Measurements from ENCODE around the gene CC2D1B. TPM values are rescaled to one million over a fixed set of nuclear protein-coding genes. Genes with fewer than 3 reads are reported as not detected.
A peak's percentile ranks its signal among the peaks of the same experiment; 100 is the strongest.

Gene CC2D1B
- total and polyA plus RNA-seq, 9 of the 15 experiments (the other 6 are each of a cell fraction or from before 2014, with no cell fraction given) = 1.2 to 33.6 (median 25.5) TPM

- TF ChIP-seq MXD1 (CRISPR knock-in tag; IDR thresholded peaks at IDR 0.05; ENCODE audit: borderline replicate concordance, poor library complexity, severe bottlenecking) (no peak), HLTF (IDR thresholded peaks at IDR 0.05) (no peak), CREB5 (CRISPR knock-in tag; IDR thresholded peaks at IDR 0.05) (no peak), TAF1 (IDR thresholded peaks at IDR 0.05; ENCODE audit: control insufficient read depth, extremely low read depth, insufficient read depth, low read length, severe bottlenecking) (peak; percentile 68), PREB (CRISPR knock-in tag; IDR thresholded peaks at IDR 0.05) (no peak), ZNF512 (tag; IDR thresholded peaks at IDR 0.05) (no peak), TFE3 (CRISPR knock-in tag; IDR thresholded peaks at IDR 0.05) (no peak), SMAD2 (IDR thresholded peaks at IDR 0.05; ENCODE audit: low read depth, low read length) (no peak), ZZZ3 (IDR thresholded peaks at IDR 0.05) (no peak; the same call in 1 of the 2 replicates), PRMT5 (CRISPR knock-in tag; IDR thresholded peaks at IDR 0.05) (no peak), E2F8 (IDR thresholded peaks at IDR 0.05; ENCODE audit: low read depth, partially characterized antibody) (peak; percentile 30), NFIX (CRISPR knock-in tag; IDR thresholded peaks at IDR 0.05; ENCODE audit: low read depth) (no peak), USF1 (CRISPR knock-in tag; IDR thresholded peaks at IDR 0.05) (no peak), MEF2D (tag; conservative IDR thresholded peaks at IDR 0.05; ENCODE audit: low read depth) (no peak), PHTF2 (CRISPR knock-in tag; IDR thresholded peaks at IDR 0.05) (no peak), HCFC1 (IDR thresholded peaks at IDR 0.05; ENCODE audit: low read depth, low read length) (peak; percentile 44; the same call in 1 of the 2 replicates), ZNF766 (CRISPR knock-in tag; conservative IDR thresholded peaks at IDR 0.05) (no peak), BMI1 (IDR thresholded peaks at IDR 0.05; ENCODE audit: low read length) (no peak), TAL1 (IDR thresholded peaks at IDR 0.05) (no peak)
Observed at GRCh38 chr1:52403566-52404115, 37.6 kb upstream of the CC2D1B start (continued).
